GM18505 (cell line): ENCODE measurements around the gene GRM4.

ENCODE experiments used
- ATAC-seq: cut with Tn5 transposase; IDR thresholded peaks from one replicate; pipeline ENCODE4 v1.9.1; 2021; ENCODE audit not compliant: unreplicated experiment
- POLR2A ChIP-seq: IDR thresholded peaks from 4 replicates; pipeline ENCODE4 v1.6.1; 2011; ENCODE audit warnings: borderline replicate concordance; ENCODE audit not compliant: insufficient read depth, insufficient read length; ENCODE audit errors: extremely low read depth

Gene GRM4

DNA sequence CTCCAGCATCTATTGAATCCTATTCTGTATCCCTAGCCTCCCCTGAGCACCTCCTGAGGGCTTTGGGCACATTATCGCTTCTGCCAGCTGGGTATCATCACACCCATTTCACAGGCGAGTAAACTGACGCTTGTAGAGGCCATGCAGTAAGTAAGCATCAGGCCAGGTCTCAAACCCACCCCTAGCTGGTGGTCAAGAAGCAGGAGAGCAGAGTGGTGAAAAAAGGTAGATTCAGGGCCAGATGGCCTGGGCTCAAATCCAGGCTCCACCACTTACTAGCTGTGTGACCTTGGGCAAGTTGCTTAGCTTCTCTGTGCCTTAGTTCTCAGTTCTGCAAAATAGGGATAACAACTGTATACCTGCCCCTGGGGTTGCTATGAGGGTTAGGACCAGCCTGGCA lies 19.9 kb downstream of the GRM4 start:
- ATAC-seq = no peak
- no peak for TF ChIP-seq POLR2A

GRCh38 chr6:34120953-34121675 lies 24.8 kb downstream of the GRM4 start:
- no peak for ATAC-seq
- TF ChIP-seq POLR2A = no peak

- no peak for ATAC-seq
- TF ChIP-seq POLR2A = no peak
These were observed 30.0 kb downstream of the GRM4 start for GRCh38 chr6:34115915-34116314.

DNA sequence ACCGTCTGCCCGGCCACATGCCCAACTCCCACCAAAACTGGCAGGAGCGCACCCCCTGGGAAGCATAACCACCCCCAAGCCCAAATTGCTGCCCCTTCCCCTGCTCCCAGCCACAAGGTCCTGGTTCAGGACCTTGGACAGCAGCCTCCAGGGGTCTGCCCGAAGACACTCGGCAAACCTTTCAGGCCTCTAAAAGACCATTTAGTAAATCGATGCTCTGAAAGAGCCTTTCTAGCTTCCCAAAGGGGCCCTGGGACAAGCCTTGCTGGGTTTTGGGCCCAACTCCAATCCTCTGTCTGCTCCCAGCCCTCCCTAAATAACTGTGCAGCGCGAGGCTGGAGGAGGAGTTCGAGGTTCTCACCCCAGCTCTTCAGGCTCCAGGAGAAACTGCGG lies 30.5 kb downstream of the GRM4 start:
- no peak for TF ChIP-seq POLR2A
- no peak for ATAC-seq

GRCh38 chr6:34114695-34115402 lies 31.0 kb downstream of the GRM4 start:
- ATAC-seq = no peak
- no peak for TF ChIP-seq POLR2A

DNA sequence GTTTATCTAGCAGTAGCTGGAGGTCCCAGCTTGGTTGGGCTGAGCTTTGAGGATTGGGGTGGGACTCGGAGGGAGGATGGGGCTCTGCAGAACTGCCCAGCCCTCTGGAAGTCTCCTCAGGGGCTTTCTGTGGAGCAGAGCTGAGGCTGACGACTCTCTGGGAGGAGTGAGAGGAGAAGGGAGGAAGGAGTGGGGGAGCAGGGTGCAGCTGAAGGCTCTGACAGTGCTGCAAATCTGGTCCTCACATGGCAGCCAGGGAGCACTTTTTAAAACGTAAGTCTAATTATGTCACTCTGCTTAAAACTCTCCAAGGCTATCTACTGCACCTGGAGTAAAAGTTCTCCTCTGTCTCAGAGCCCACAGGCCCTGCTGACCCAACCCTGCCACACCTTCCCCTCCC lies 32.4 kb downstream of the GRM4 start:
- no peak for ATAC-seq
- TF ChIP-seq POLR2A = no peak

DNA sequence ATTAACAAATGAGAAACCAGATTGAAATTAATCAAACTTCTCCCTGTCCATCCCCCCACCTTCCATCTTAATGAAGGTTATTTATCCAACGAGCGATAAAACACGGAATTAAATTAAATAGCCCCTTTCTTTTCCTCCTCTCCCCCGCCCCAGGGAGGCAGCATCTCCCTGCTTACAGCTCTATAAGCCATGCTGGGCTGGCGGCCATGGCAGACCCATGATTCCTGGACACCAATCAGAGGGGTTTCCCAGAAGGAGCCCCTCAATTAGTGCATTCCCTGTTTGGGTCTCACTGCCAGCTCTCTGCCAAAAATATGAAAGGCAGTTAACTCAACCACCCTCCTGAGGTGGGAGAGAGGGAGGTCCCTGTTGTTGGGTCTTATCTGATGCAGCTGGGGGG lies 33.8 kb downstream of the GRM4 start:
- no peak for ATAC-seq
- TF ChIP-seq POLR2A = no peak

DNA sequence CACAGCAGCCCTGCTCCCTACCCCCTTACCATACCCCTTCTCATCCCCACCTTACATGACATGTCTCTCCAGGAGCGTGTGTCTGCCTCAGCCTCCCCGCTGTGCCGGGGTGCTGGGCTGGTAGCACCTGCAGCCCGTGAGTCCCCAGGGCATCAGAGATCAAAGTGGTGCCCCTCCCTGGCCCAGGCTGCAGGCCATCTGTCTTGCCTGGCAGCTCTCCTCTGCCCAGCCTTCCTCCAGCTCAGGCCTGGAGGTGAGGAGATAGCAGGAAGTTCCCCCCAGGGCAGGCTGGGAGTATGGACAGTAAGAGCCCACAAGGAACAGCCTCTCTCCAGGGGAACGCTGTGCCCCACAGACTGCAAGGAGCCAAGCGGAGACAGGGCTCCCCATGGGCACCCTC lies 35.3 kb downstream of the GRM4 start:
- no peak for TF ChIP-seq POLR2A
- no peak for ATAC-seq

GRCh38 chr6:34108176-34108575 lies 37.7 kb downstream of the GRM4 start:
- TF ChIP-seq POLR2A = no peak
- ATAC-seq = no peak

GRCh38 chr6:34106900-34107299 lies 39.0 kb downstream of the GRM4 start:
- TF ChIP-seq POLR2A = no peak
- ATAC-seq = no peak

- no peak for ATAC-seq
- TF ChIP-seq POLR2A = no peak
These were observed 39.5 kb downstream of the GRM4 start for GRCh38 chr6:34106421-34106820.

DNA sequence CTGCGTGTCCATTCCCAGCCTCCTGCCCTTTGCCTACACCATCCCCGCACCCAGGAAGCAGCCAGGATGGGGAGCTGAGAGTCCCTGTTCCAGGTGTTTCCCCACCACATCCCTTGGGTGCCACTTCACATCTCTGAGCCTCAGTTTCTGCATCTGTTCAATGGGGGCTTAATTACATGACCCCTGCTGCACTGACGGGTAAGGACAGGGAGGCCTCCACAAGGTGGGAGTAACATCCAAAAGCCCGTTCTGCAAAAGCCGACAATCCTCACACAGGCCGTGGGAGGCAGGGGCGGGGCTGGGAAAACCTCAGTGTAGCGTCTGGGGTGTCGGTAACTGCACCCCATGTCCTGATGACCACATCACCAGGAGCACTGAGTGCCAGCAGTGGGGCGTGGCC lies 41.3 kb downstream of the GRM4 start:
- no peak for TF ChIP-seq POLR2A

GRCh38 chr6:34104186-34104585 lies 41.7 kb downstream of the GRM4 start:
- no peak for TF ChIP-seq POLR2A
- ATAC-seq = no peak

More for the DNA sequence above, 41.3 kb downstream of the GRM4 start:
- ATAC-seq = no peak

DNA sequence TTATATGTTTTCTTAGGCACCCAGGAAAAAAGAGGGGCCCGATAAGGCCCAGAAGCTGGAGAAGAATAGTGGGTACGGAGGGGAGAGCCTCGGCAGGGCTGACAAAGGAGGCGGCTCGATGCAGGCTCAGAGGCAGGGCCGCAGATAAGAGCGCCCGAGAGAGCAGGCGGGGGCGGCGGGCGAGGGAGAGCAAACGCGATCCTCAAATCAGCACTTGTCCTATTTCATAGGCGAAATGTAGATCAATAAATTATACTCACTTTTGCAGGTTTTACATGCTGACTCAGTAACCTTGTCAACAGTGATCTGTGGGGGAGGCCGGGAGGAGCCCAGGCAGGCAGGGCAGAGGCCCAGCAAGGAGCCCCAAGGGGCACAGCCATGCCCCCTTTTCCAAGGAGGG lies 42.6 kb downstream of the GRM4 start:
- no peak for TF ChIP-seq POLR2A

DNA sequence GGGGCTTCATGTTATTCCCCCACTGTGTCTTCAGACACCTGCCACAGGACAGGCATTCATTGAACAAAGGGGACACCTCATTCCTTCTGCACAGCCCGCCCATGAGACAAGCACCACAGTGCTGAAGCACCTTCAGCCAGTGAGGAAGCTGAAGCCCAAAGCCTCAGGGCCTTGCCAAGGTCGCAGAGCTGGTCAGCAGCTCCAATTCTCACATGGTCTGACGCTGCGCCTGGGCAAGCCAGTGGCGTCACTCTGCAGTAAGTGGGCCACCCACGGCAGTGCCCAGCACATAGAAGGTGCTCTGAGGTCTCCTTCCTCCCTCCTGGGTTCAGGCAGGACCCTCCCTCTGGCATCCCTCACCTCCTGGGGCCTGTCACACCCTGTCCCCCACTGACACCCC lies 43.2 kb downstream of the GRM4 start:
- ATAC-seq = no peak
- TF ChIP-seq POLR2A = no peak

More for the DNA sequence above, 42.6 kb downstream of the GRM4 start:
- no peak for ATAC-seq

DNA sequence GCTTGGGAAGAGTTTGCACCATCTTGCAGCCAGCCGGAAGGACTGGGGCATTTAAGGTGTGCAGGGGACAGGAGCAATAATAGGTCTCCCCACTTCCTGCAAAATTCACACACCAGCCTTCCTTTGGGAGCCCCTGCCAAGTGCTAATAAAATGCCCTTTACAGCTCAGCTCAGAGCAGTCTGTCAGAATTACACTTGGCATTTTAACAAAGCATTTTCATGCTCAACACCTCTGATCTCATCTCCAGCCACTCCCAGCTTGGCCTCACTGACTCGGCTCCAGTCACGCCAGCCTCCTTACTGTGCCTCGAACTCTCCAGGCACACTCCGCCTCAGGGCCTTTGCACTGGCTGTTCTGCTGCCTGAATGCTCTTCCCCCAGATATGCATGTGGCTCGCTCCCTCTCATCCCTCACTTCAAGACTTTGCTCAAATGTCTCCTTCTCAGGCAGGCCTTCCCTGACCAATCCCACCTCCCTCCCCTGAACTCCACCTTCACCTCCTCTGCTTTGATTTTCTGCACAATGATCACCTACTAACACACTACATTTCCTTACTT lies 43.7 kb downstream of the GRM4 start:
- TF ChIP-seq POLR2A = no peak
- no peak for ATAC-seq
